LNCAP (cell line): ENCODE data around the gene PRSS2.

ENCODE experiments used
- TF ChIP-seq, protein P1 (sequence below): fragments of 450-650 bp; IDR thresholded peaks from 2 replicates; pipeline ENCODE4 v1.5.1; 2017; ENCODE audit warnings: mild to moderate bottlenecking

The PRSS2 gene

GRCh38 chr7:142770661-142771352, at the start of gene PRSS2:
Gene PRSS2, plus strand, starts transcription at chr7:142770970. Its CDS starts 13 bp downstream, at chr7:142770983.
- TF ChIP-seq, protein P1, sequence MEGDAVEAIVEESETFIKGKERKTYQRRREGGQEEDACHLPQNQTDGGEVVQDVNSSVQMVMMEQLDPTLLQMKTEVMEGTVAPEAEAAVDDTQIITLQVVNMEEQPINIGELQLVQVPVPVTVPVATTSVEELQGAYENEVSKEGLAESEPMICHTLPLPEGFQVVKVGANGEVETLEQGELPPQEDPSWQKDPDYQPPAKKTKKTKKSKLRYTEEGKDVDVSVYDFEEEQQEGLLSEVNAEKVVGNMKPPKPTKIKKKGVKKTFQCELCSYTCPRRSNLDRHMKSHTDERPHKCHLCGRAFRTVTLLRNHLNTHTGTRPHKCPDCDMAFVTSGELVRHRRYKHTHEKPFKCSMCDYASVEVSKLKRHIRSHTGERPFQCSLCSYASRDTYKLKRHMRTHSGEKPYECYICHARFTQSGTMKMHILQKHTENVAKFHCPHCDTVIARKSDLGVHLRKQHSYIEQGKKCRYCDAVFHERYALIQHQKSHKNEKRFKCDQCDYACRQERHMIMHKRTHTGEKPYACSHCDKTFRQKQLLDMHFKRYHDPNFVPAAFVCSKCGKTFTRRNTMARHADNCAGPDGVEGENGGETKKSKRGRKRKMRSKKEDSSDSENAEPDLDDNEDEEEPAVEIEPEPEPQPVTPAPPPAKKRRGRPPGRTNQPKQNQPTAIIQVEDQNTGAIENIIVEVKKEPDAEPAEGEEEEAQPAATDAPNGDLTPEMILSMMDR = no peak

DNA sequence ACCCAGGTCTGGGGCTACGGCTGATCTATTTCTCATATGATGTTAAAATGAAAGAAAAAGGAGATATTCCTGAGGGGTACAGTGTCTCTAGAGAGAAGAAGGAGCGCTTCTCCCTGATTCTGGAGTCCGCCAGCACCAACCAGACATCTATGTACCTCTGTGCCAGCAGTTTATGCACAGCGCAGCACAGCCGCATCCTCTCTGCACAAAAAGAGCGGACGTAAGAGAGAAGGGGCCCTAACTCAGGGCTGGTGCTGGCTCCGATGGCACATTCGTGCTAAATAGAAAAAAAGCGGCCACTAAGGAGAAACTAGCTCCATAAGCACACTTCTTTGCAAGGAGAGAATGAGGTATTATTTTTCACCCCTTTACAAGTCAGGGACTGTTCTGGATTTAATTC, 49.8 kb upstream of the PRSS2 start:
- TF ChIP-seq, protein P1 = no peak

GRCh38 chr7:142722248-142722794, 48.4 kb upstream of the PRSS2 start:
- TF ChIP-seq, protein P1 = no peak

DNA sequence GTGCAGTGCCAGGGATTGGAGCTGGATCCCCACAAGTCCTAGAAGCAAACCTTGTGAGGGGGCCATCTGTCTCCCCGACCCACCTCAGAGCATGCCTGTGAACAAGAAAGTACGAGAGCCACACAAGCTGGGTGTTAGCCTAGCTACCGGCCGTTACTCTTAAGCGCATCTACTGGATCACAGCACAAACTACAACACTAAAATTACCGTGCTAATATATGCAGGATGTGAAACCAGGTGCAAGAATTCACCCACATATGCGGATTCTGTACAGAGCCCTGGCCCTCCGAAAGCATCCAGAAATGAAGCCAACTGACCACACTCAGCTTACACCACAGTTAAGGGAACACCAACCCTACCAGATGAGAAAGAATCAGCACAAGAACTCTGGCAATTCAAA, 37.5 kb upstream of the PRSS2 start:
- TF ChIP-seq, protein P1 = no peak

- TF ChIP-seq, protein P1 = no peak
These were observed 30.8 kb upstream of the PRSS2 start for GRCh38 chr7:142739923-142740492.

GRCh38 chr7:142740786-142741185, 30.0 kb upstream of the PRSS2 start:
- TF ChIP-seq, protein P1 = no peak

DNA sequence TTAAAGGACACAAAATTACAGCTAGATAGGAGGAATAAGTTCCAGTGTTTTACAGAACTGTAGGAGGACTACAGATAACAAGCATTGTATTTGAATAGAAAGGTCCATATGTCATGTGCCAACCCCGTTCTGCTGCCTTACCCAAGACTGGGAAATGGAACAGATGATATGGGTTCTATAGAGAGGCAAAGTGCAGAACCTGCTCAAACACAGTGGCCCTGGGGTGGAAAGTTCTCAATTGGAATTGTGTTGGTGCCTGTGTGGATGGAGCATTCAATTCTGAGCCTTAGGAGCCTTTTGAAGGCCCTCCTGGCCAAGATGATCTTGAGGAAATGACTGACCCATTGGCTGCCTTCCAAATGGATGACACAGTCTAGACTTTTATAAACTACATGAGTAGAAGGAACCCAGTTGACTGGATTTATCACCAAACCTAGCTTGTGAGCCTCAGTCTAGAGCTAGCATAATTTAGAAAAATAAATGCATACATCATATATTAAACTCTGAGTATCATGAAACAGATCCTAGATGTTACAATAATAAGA, 25.6 kb upstream of the PRSS2 start:
- TF ChIP-seq, protein P1 = no peak
